ENCODE data around the gene EIF3L. TPM values are rescaled to one million over a fixed set of nuclear protein-coding genes. Genes with fewer than 3 reads are reported as not detected.

The EIF3L gene
- polyA plus RNA-seq, 1 donor from 2014 or later = 352 TPM

DNA sequence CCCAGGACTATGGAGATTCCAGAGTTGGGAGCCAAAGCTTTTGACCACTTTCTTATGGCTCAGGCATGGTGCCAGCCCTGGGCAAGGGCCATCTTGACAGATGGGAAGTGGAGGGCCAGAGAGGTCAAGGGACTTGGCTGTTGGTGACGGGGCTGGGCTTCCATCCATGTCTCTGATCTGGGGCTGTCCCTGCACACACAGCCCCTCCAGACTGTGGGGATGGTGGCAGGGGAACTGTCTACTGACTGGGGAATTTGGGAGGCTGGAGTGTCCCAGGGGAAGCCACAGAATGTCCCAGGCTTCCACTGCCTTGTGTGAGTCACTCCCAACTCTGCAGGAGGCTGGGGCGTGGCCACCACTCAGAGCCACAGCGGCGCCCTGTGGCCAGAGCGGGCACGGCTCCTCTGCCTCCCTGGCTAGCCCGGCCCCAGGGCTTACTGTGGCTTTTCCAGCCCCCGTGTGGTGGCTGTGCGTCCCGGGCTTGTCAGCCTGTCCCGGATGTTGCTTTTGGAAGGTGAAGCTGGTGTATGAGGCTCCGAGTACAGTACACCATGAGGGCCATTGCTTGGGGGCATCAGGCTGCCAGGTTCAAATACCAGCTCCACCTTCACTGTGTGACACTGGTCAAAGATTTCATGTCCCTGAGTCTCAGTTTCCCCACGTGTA lies 84.6 kb downstream of the EIF3L start:
- H3K79me2 ChIP-seq (replicated peaks; ENCODE audit: insufficient read depth, low read length) = no peaks in the 10 kb centered on the region
- H3K4me2 ChIP-seq (ENCODE audit: low read length) = no peak overlapping the region
- H3K27ac ChIP-seq (ENCODE audit: low read length) = no peak overlapping the region
- no peaks in the 10 kb centered on the region for H4K20me1 ChIP-seq (ENCODE audit: insufficient read depth)
- no peak overlapping the region for H2AFZ ChIP-seq (ENCODE audit: low read depth, low read length)
- H3K9ac ChIP-seq (ENCODE audit: low read length) = no peak overlapping the region
- no peaks in the 10 kb centered on the region for H3K27me3 ChIP-seq (ENCODE audit: insufficient read depth, low read depth, low read length)
- no peaks in the 10 kb centered on the region for H3F3A ChIP-seq (ENCODE audit: insufficient read depth, low read length, poor library complexity, severe bottlenecking)
- no peak overlapping the region for H3K4me3 ChIP-seq (ENCODE audit: low read length)
- H3K9me2 ChIP-seq (ENCODE audit: insufficient read depth, low read length) = no peaks in the 10 kb centered on the region
- H3K9me3 ChIP-seq (ENCODE audit: low read length) = no peaks in the 10 kb centered on the region
- TF ChIP-seq POLR2AphosphoS5 (IDR thresholded peaks at IDR 0.05) = no peak
- peak; percentile 42 for TF ChIP-seq SMC3 (conservative IDR thresholded peaks at IDR 0.05; ENCODE audit: poor library complexity)
- TF ChIP-seq MXI1 (conservative IDR thresholded peaks at IDR 0.05; ENCODE audit: poor library complexity, severe bottlenecking) = no peak
- no peak for TF ChIP-seq TAF1 (IDR thresholded peaks at IDR 0.05; ENCODE audit: low read depth)
- TF ChIP-seq, protein P1, sequence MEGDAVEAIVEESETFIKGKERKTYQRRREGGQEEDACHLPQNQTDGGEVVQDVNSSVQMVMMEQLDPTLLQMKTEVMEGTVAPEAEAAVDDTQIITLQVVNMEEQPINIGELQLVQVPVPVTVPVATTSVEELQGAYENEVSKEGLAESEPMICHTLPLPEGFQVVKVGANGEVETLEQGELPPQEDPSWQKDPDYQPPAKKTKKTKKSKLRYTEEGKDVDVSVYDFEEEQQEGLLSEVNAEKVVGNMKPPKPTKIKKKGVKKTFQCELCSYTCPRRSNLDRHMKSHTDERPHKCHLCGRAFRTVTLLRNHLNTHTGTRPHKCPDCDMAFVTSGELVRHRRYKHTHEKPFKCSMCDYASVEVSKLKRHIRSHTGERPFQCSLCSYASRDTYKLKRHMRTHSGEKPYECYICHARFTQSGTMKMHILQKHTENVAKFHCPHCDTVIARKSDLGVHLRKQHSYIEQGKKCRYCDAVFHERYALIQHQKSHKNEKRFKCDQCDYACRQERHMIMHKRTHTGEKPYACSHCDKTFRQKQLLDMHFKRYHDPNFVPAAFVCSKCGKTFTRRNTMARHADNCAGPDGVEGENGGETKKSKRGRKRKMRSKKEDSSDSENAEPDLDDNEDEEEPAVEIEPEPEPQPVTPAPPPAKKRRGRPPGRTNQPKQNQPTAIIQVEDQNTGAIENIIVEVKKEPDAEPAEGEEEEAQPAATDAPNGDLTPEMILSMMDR (IDR thresholded peaks at IDR 0.05; ENCODE audit: poor library complexity, severe bottlenecking) = peak; percentile 66
- no peak for TF ChIP-seq EZH2 (IDR thresholded peaks at IDR 0.05; ENCODE audit: borderline replicate concordance, insufficient read depth, low read length, poor library complexity, severe bottlenecking)
- peak; percentile 18 for TF ChIP-seq RAD21 (conservative IDR thresholded peaks at IDR 0.05)
- TF ChIP-seq, protein P2, sequence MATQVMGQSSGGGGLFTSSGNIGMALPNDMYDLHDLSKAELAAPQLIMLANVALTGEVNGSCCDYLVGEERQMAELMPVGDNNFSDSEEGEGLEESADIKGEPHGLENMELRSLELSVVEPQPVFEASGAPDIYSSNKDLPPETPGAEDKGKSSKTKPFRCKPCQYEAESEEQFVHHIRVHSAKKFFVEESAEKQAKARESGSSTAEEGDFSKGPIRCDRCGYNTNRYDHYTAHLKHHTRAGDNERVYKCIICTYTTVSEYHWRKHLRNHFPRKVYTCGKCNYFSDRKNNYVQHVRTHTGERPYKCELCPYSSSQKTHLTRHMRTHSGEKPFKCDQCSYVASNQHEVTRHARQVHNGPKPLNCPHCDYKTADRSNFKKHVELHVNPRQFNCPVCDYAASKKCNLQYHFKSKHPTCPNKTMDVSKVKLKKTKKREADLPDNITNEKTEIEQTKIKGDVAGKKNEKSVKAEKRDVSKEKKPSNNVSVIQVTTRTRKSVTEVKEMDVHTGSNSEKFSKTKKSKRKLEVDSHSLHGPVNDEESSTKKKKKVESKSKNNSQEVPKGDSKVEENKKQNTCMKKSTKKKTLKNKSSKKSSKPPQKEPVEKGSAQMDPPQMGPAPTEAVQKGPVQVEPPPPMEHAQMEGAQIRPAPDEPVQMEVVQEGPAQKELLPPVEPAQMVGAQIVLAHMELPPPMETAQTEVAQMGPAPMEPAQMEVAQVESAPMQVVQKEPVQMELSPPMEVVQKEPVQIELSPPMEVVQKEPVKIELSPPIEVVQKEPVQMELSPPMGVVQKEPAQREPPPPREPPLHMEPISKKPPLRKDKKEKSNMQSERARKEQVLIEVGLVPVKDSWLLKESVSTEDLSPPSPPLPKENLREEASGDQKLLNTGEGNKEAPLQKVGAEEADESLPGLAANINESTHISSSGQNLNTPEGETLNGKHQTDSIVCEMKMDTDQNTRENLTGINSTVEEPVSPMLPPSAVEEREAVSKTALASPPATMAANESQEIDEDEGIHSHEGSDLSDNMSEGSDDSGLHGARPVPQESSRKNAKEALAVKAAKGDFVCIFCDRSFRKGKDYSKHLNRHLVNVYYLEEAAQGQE (IDR thresholded peaks at IDR 0.05; ENCODE audit: borderline replicate concordance) = no peak
- no peaks in the 10 kb centered on the region for H3K36me3 ChIP-seq (ENCODE audit: insufficient read depth, low read length)

Small RNA genes lying within 50 kb of the gene (small RNA-seq; reads per million reads assigned to genes)
- gene MIR659 = 0.16 to 6.0 (median 2.8) reads per million in 3 experiments

Other genes with a start within 250 kb of the EIF3L start
- gene GGA1, start 240.6 kb upstream of the EIF3L start, polyA plus RNA-seq = 57.5 and 62.2 TPM in 2 replicates
- gene SH3BP1, start 209.8 kb upstream of the EIF3L start, polyA plus RNA-seq = 0.63 TPM in 1 of 2 replicates, not detected in the other
- 108 and 129 TPM in 2 replicates for gene PDXP, start 190.7 kb upstream of the EIF3L start, polyA plus RNA-seq
- not detected in 2 replicates for gene LGALS1, start 173.8 kb upstream of the EIF3L start, polyA plus RNA-seq
- gene NOL12, start 163.1 kb upstream of the EIF3L start, polyA plus RNA-seq = 77.5 and 90.0 TPM in 2 replicates
- gene TRIOBP, start 152.4 kb upstream of the EIF3L start, polyA plus RNA-seq = 9.2 and 16.2 TPM in 2 replicates
- gene GCAT, start 41.5 kb upstream of the EIF3L start, polyA plus RNA-seq = 12.2 and 13.0 TPM in 2 replicates
- gene GALR3, start 26.0 kb upstream of the EIF3L start, polyA plus RNA-seq = 0.73 TPM in 1 of 2 replicates, not detected in the other
- gene ANKRD54, start 5.1 kb upstream of the EIF3L start, polyA plus RNA-seq = 92.4 and 127 TPM in 2 replicates
- gene MICALL1, start 56.9 kb downstream of the EIF3L start, polyA plus RNA-seq = 11.4 and 13.0 TPM in 2 replicates
- gene C22orf23, start 104.2 kb downstream of the EIF3L start, polyA plus RNA-seq = 1.0 and 1.3 TPM in 2 replicates
- gene POLR2F, start 104.3 kb downstream of the EIF3L start, polyA plus RNA-seq = 170 and 195 TPM in 2 replicates
- not detected in 2 replicates for gene SOX10, start 135.1 kb downstream of the EIF3L start, polyA plus RNA-seq
- 101 and 115 TPM in 2 replicates for gene PICK1, start 208.0 kb downstream of the EIF3L start, polyA plus RNA-seq
- not detected in 2 replicates for gene SLC16A8, start 234.8 kb downstream of the EIF3L start, polyA plus RNA-seq